Stimulated activated CD4-positive, alpha-beta T cell treated with anti-CD3 and anti-CD28 coated beads, Interleukin-2, amount 100 ng/mL, for 4 hours (primary cell): Measurements from ENCODE around the gene THBS3.
"Not testable (repeated sequence)": the region's sequence is repeated elsewhere in the genome, so short reads cannot be mapped to it uniquely, and the experiment has no call there.

Experiments
- DNase-seq: peaks from one replicate; pipeline ENCODE4 v3.0.0-alpha.2; 2020; ENCODE audit warnings: low read depth

Gene THBS3

GRCh38 chr1:155173478-155174323, 34.0 kb downstream of the THBS3 start, which contains the start of gene TRIM46:
Gene TRIM46, plus strand, starts transcription at chr1:155173849. Its CDS starts 118 bp downstream, at chr1:155173967.
- peak; percentile 71 for DNase-seq

- DNase-seq = peak; percentile 91
These were observed 34.8 kb downstream of the THBS3 start, which contains the start of gene KRTCAP2 for GRCh38 chr1:155172732-155173477. Gene KRTCAP2, minus strand, starts transcription at chr1:155173304. Its CDS starts 80 bp downstream, at chr1:155173224.

GRCh38 chr1:155171836-155172731, 35.6 kb downstream of the THBS3 start:
- DNase-seq = no peak

- no peak for DNase-seq
These were observed 36.9 kb downstream of the THBS3 start for GRCh38 chr1:155170806-155171205.

GRCh38 chr1:155170101-155170785, 37.5 kb downstream of the THBS3 start:
- DNase-seq = no peak

GRCh38 chr1:155169541-155169940, 38.2 kb downstream of the THBS3 start:
- DNase-seq = no peak

- no peak for DNase-seq
These were observed 39.1 kb downstream of the THBS3 start for GRCh38 chr1:155168456-155169210.

GRCh38 chr1:155168105-155168445, 39.6 kb downstream of the THBS3 start:
- DNase-seq = not testable (repeated sequence)

- peak; percentile 76 for DNase-seq
These were observed 40.3 kb downstream of the THBS3 start for GRCh38 chr1:155167166-155168104.

- DNase-seq = no peak
These were observed 41.1 kb downstream of the THBS3 start for GRCh38 chr1:155166471-155167165.

GRCh38 chr1:155166051-155166470, 41.6 kb downstream of the THBS3 start:
- DNase-seq = no peak

GRCh38 chr1:155164625-155165024, 43.1 kb downstream of the THBS3 start:
- not testable (repeated sequence) for DNase-seq

- not testable (repeated sequence) for DNase-seq
These were observed 43.9 kb downstream of the THBS3 start for GRCh38 chr1:155163785-155164184.

- DNase-seq = not testable (repeated sequence)
These were observed 45.1 kb downstream of the THBS3 start for GRCh38 chr1:155162631-155163030.

GRCh38 chr1:155160128-155160527, 47.6 kb downstream of the THBS3 start:
- DNase-seq = no peak

- no peak for DNase-seq
These were observed 48.7 kb downstream of the THBS3 start for GRCh38 chr1:155158991-155159390.

GRCh38 chr1:155155996-155156643, 51.6 kb downstream of the THBS3 start:
- DNase-seq = not testable (repeated sequence)
